Kidney epithelial cell (primary cell): Measurements from ENCODE around the gene ZW10. TPM values are rescaled to one million over a fixed set of nuclear protein-coding genes. Genes with fewer than 3 reads are reported as not detected.
"Not testable (repeated sequence)": the region's sequence is repeated elsewhere in the genome, so short reads cannot be mapped to it uniquely, and the experiment has no call there.

ENCODE experiments used
- DNase-seq: peaks from one replicate; pipeline ENCODE4 v3.0.0-alpha.2; 2010; ENCODE audit warnings: low read depth
- H3K27me3 ChIP-seq: 2 replicates; pipeline ENCODE4 v1.6.0; 2011; ENCODE audit warnings: low read length; ENCODE audit not compliant: control insufficient read depth, insufficient read depth
- H3K36me3 ChIP-seq: 2 replicates; pipeline ENCODE4 v1.5.1; 2011; ENCODE audit warnings: low read length; ENCODE audit not compliant: control insufficient read depth, insufficient read depth
- H3K4me3 ChIP-seq: 2 replicates; pipeline ENCODE4 v1.5.1; 2011; ENCODE audit warnings: low read depth, mild to moderate bottlenecking, control low read depth, low read length
- total RNA-seq: library from RNA; depleted of rRNA; stranded (reverse); fragments of >200 nt; gene quantifications from 2 replicates; pipeline ENCODE4 v1.2.3, GENCODE V29; 2015
- TF ChIP-seq, protein P1 (sequence below): IDR thresholded peaks from 2 replicates; pipeline ENCODE4 v1.5.1; 2011; ENCODE audit warnings: mild to moderate bottlenecking, moderate library complexity, low read length, control low read depth, inconsistent platforms; ENCODE audit not compliant: insufficient read depth, poor library complexity, severe bottlenecking

The ZW10 gene
- total RNA-seq, 1 donor from 2014 or later = 25.2 TPM

DNA sequence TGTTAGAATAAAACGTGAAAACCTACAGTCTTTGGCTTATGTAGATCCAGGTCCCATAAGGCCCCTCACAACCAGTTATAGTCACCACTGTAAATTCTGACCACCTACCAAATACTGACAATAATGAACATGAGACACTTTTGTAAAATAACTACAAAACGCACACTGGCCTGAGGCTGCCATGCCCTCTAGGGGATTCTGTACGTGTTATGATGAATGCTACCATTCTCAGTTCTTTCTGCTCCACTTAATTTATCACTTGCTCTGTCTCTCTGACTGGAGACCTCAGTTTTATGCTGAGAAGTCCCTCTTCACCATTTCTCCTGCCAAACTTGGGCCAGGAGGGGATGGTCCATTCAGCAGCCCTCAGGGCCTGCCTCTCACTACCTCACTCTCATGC lies 48.7 kb downstream of the ZW10 start:
- Histone ChIP-seq H3K27me3 (no peaks in the 10 kb centered on the region), H3K4me3 (no peak overlapping the region), H3K36me3 (no peaks in the 10 kb centered on the region)
- TF ChIP-seq, protein P1, sequence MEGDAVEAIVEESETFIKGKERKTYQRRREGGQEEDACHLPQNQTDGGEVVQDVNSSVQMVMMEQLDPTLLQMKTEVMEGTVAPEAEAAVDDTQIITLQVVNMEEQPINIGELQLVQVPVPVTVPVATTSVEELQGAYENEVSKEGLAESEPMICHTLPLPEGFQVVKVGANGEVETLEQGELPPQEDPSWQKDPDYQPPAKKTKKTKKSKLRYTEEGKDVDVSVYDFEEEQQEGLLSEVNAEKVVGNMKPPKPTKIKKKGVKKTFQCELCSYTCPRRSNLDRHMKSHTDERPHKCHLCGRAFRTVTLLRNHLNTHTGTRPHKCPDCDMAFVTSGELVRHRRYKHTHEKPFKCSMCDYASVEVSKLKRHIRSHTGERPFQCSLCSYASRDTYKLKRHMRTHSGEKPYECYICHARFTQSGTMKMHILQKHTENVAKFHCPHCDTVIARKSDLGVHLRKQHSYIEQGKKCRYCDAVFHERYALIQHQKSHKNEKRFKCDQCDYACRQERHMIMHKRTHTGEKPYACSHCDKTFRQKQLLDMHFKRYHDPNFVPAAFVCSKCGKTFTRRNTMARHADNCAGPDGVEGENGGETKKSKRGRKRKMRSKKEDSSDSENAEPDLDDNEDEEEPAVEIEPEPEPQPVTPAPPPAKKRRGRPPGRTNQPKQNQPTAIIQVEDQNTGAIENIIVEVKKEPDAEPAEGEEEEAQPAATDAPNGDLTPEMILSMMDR = no peak
- DNase-seq = no peak

DNA sequence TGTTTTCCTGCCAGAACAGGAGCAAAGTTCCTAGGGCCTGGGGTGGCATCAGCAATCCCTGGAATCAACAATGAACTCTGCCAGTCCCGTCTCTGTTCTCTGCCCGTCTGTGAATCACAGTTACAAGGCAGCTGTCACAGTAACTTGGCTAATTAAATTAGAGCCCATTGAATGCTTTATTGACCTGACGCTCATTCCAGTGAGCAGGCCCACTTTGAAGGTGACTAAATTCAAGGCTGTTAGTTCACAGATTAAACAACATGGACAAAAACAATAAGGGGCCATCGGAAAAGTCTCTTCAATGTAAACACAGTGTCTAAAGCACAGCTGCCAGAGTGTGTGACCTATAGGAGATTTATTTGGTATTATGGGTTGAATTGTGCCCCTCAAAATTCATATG lies 49.7 kb downstream of the ZW10 start:
- Histone ChIP-seq H3K4me3 (no peak overlapping the region), H3K27me3 (no peaks in the 10 kb centered on the region), H3K36me3 (no peaks in the 10 kb centered on the region)
- TF ChIP-seq, protein P1 = no peak
- DNase-seq = no peak

DNA sequence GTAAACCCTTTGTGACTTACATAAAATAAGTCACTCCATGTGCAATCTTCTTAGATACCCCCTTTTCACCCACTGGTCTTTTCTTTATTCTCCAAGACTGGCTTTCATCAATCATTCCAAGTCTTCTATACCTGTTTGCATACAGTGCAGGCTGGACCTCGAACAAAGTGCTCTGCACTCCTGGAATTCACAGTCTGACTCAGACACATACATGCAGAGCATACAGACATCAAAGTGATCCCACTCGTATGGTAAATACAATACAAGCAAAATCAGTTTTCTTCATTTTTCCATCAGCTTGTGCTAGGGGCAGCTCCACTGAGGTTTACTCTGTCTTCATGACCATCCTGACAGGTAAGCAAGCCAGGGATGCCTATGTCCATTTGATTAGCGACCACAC lies 50.6 kb downstream of the ZW10 start:
- DNase-seq = no peak
- TF ChIP-seq, protein P1 = no peak
- no peaks in the 10 kb centered on the region for H3K27me3 ChIP-seq
- H3K36me3 ChIP-seq = no peaks in the 10 kb centered on the region
- H3K4me3 ChIP-seq = no peak overlapping the region

DNA sequence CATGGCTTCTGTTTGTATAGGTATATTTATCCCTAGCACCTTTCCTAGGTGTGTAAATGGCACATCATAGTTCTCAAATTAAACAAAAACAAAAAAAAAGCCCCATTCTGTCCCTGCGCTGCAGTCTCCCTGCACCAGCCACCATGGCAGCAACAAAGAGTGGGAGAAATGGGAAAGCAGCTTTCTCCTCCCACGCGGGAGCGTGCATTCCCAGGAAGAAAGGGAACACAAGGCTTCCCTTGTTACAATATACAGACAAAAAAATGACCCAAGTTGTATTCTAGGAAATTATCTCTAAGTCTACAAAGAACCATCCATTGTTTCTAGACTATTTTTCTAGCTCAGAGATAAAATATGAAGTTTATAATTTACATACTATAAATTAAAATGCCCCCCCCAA lies 51.3 kb downstream of the ZW10 start:
- H3K36me3 ChIP-seq = no peaks in the 10 kb centered on the region
- DNase-seq = no peak
- H3K27me3 ChIP-seq = no peaks in the 10 kb centered on the region
- H3K4me3 ChIP-seq = no peak overlapping the region
- TF ChIP-seq, protein P1 = no peak

DNA sequence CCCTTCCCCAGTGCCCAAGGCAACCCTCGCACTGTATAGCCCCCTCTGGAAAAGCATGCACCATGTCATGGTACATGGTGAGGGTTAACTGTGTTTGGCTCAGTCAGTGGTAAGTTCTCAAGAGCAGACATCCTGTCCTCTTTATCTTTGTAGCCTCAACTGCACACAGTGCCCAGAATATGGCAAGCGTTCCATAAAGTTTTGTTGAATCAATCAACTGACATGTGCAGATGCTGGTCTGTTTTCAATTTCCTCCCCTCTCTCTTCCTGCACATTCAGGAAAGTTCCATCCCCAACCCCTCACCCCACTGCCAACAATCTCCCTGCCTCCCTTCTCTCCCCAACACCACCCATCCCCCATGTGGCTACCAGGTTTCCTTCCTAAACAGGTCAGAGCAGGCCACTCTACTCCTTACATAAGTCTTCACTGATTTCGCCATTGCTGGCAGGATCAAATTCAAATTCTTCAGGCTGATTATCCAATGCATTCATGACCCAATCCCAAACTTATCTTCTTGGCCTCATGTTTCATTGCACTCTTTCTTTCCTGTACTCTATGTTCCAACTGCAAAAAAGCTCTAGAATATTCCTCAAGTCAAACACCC lies 51.9 kb downstream of the ZW10 start:
- Histone ChIP-seq H3K36me3 (no peaks in the 10 kb centered on the region), H3K27me3 (no peaks in the 10 kb centered on the region), H3K4me3 (no peak overlapping the region)
- DNase-seq = no peak
- TF ChIP-seq, protein P1 = no peak

DNA sequence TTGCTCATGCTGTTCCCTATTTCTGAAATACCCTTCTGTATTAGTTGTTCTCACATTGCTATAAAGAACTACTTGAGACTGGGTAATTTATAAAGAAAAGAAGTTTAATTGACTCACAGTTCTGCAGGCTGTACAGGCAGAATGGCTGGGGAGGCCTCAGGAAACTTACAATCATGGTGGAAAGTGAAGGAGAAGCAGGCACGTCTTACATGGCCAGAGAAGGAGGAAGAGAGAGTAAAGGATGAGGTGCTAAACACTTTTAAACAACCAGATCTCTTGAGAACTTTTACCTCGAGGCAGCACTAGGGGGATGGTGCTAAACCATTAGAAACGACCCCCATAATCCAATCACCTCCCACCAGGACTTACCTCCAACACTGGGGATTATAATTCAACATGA lies 53.0 kb downstream of the ZW10 start:
- not testable (repeated sequence) for H3K27me3 ChIP-seq, H3K4me3 ChIP-seq, DNase-seq, H3K36me3 ChIP-seq
